ENCODE results near the gene UBA3.

UBA3 gene

DNA sequence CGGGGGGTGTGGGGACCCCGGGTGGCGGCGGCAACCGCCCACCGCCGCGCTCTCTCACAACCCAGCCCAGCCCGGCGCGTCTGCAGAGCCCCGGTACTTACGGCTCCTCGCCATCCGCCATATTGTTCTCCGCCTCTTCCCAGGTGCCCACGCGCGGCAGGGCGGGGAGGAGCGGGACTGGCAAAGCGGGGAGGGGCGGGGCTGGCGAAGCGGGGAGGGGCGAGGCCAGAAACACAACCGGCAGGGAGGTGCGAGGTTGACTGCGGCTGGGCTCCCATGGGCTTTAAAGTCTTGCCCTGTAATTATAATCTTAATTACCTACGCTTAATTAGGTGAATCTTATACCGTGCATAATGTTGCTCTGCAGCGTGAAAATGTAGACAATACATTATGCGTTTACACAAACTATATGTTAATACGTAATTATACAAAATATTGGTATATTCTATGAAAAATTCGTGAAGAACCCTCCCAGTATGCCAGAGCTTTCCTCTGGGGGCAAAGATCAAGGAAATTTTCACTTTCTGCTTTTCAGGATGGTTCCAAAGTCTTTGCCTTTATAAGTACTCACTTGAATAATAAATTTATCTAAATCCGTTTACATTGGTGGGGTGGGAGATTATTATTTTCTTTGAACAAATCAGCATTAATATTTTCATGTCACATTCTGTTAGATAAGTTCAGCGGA, at the start of gene UBA3:
Gene UBA3, minus strand, starts transcription at position 133 of the 688 bp plus-strand sequence. Its CDS starts 12 bp downstream, at position 121.
- Histone ChIP-seq H3K27me3 (replicated peaks; ENCODE audit: control insufficient read depth, insufficient read depth, low read length) (no peaks in the 10 kb centered on the region), H3K36me3 (ENCODE audit: control insufficient read depth, insufficient read depth, low read length) (no peaks in the 10 kb centered on the region), H3K4me3 (replicated peaks; ENCODE audit: low read depth, low read length) (peak within 1 kb of the TSS; percentile 86)
- TF ChIP-seq, protein P1, sequence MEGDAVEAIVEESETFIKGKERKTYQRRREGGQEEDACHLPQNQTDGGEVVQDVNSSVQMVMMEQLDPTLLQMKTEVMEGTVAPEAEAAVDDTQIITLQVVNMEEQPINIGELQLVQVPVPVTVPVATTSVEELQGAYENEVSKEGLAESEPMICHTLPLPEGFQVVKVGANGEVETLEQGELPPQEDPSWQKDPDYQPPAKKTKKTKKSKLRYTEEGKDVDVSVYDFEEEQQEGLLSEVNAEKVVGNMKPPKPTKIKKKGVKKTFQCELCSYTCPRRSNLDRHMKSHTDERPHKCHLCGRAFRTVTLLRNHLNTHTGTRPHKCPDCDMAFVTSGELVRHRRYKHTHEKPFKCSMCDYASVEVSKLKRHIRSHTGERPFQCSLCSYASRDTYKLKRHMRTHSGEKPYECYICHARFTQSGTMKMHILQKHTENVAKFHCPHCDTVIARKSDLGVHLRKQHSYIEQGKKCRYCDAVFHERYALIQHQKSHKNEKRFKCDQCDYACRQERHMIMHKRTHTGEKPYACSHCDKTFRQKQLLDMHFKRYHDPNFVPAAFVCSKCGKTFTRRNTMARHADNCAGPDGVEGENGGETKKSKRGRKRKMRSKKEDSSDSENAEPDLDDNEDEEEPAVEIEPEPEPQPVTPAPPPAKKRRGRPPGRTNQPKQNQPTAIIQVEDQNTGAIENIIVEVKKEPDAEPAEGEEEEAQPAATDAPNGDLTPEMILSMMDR (IDR thresholded peaks at IDR 0.05; ENCODE audit: insufficient read depth, low read length, poor library complexity, severe bottlenecking), result no peak
- peak; percentile 90 for DNase-seq (ENCODE audit: extremely low read depth, insufficient read length)

DNA sequence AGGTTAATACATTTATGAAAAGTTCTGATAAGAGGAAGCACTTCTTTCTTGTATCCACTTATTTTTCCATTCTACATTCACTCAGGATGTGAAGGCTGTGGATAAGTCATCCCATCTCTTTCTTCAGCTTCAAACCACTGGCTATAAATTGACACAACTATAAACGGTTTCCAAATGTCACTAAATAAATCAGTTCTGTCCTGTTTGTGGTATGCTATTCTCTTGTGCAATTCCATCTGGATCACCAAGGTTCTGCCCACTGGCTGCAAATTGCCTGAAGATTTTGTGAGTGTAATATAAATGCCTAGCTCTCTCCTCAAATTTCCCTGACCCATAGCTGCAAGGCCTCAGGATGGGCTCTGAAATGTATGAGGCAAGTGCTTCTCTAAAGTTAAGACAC, 49.4 kb upstream of the UBA3 start:
- TF ChIP-seq, protein P1 (IDR thresholded peaks at IDR 0.05; ENCODE audit: insufficient read depth, low read length, poor library complexity, severe bottlenecking), result no peak
- no peak for DNase-seq (ENCODE audit: extremely low read depth, insufficient read length)
- no peaks in the 10 kb centered on the region; the same call in 1 of the 2 replicates for H3K27me3 ChIP-seq (replicated peaks; ENCODE audit: control insufficient read depth, insufficient read depth, low read length)
- no peaks in the 10 kb centered on the region for H3K36me3 ChIP-seq (ENCODE audit: control insufficient read depth, insufficient read depth, low read length)
- no peak overlapping the region for H3K4me3 ChIP-seq (replicated peaks; ENCODE audit: low read depth, low read length)

DNA sequence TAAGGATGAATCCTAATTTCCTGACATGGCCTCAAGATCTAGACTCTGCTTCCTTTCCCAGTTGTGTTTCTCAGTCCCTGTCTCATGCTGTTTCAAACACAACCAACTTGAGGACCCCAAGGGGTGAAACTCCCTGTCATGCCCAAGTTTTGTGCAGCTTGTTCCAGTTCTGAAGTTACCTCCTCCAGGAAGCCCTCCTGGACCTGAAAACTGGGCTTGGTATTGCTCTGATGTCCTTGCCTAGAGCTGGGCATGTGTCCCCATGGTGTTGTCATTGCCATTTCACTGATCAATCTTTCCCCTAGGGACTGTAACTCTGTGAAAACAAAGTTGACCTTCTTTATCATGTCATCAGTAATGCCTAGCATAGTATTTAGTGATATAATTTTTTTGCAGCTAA, 48.3 kb upstream of the UBA3 start:
- Histone ChIP-seq H3K4me3 (replicated peaks; ENCODE audit: low read depth, low read length) (no peak overlapping the region), H3K36me3 (ENCODE audit: control insufficient read depth, insufficient read depth, low read length) (no peaks in the 10 kb centered on the region), H3K27me3 (replicated peaks; ENCODE audit: control insufficient read depth, insufficient read depth, low read length) (no peaks in the 10 kb centered on the region; the same call in 1 of the 2 replicates)
- TF ChIP-seq, protein P1 (IDR thresholded peaks at IDR 0.05; ENCODE audit: insufficient read depth, low read length, poor library complexity, severe bottlenecking), result no peak
- no peak for DNase-seq (ENCODE audit: extremely low read depth, insufficient read length)

DNA sequence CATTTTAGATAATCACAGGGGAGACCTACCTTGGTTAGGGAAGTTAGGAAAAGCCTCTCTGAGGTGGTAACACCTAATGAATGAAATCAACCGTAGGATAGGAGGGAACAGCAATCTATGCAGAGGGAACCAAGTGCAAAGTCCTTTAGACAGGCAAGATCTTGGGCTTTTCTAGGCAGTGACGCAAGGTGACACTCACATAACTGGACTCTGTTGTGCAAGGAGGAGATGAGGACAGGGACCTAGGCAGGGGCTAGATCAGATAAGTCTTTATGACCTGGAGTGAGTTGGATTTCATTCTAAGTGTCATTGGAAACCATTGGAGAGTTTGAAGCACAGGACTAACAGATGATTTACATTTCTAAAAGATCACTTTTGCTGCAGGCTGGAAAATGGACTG, 46.8 kb upstream of the UBA3 start:
- DNase-seq (ENCODE audit: extremely low read depth, insufficient read length), result no peak
- Histone ChIP-seq H3K36me3 (ENCODE audit: control insufficient read depth, insufficient read depth, low read length) (no peaks in the 10 kb centered on the region), H3K27me3 (replicated peaks; ENCODE audit: control insufficient read depth, insufficient read depth, low read length) (no peaks in the 10 kb centered on the region; the same call in 1 of the 2 replicates), H3K4me3 (replicated peaks; ENCODE audit: low read depth, low read length) (no peak overlapping the region)
- TF ChIP-seq, protein P1 (IDR thresholded peaks at IDR 0.05; ENCODE audit: insufficient read depth, low read length, poor library complexity, severe bottlenecking), result no peak

DNA sequence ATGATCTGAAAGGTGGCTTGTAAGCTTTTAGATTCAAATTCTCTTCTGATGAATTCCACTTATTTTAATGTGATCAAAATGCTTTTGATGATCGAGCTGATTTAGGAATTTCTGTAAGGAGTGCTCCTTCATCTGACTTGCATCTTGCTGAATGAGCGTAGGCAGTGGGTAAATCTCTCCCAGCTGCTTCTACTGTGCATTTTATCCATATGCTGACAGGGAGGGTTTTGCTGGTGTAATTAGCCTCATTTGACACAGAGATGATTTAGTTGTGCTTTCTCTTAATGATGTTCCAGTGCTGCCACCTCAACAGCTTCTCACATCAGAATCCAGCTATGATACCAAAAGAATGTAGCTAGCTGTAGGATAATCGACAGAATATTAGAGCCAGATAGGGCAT, 46.1 kb upstream of the UBA3 start:
- Histone ChIP-seq H3K4me3 (replicated peaks; ENCODE audit: low read depth, low read length) (no peak overlapping the region), H3K27me3 (replicated peaks; ENCODE audit: control insufficient read depth, insufficient read depth, low read length) (no peaks in the 10 kb centered on the region; the same call in 1 of the 2 replicates), H3K36me3 (ENCODE audit: control insufficient read depth, insufficient read depth, low read length) (no peaks in the 10 kb centered on the region)
- TF ChIP-seq, protein P1 (IDR thresholded peaks at IDR 0.05; ENCODE audit: insufficient read depth, low read length, poor library complexity, severe bottlenecking), result no peak
- DNase-seq (ENCODE audit: extremely low read depth, insufficient read length), result no peak
